SK-N-SH (cell line): Measurements from ENCODE around the gene DGKH. TPM values are rescaled to one million over a fixed set of nuclear protein-coding genes. Genes with fewer than 3 reads are reported as not detected.

Experiments used
- CTCF ChIA-PET: fragments of 300-600, 350-600 bp; formaldehyde crosslinking; extraction: SDS; loops from one replicate; lab custom pipeline; 2021; lab: Yijun Ruan, JAX
- POLR2A ChIA-PET: fragments of 350-600 bp; sonication (Branson Sonifier 250); formaldehyde crosslinking; extraction: SDS; loops from one replicate; lab custom pipeline; 2020; ENCODE audit warnings: antibody characterized with exemption, inconsistent platforms; lab: Yijun Ruan, JAX
- DNase-seq: peaks from one replicate; pipeline ENCODE4 v3.0.0; 2012
- H2AFZ ChIP-seq: fragments of 200-600 bp; sonication (generic); 2 replicates; pipeline ENCODE4 v1.8.1; 2016; ENCODE audit warnings: antibody characterized with exemption, mild to moderate bottlenecking, low read depth
- H3F3A ChIP-seq: fragments of 200-600 bp; sonication (generic); replicated peaks from 2 replicates; pipeline ENCODE3; 2016; ENCODE audit warnings: antibody characterized with exemption, mild to moderate bottlenecking; ENCODE audit not compliant: insufficient read depth
- H3K27ac ChIP-seq, 2 experiments: fragments of 200-500 bp in 1 of 2; fragments of 200-600 bp in 1 of 2; sonication (Bioruptor generic) in 1 of 2; sonication (generic), shearing (Covaris generic) in 1 of 2; 2 replicates each; pipeline versions ENCODE4 v1.5.1 to v1.6.1; 2014 to 2016; ENCODE audit warnings: low read depth in 2 of 2, inconsistent platforms in 1 of 2, low read length in 1 of 2, mild to moderate bottlenecking in 1 of 2, mixed read lengths in 1 of 2
- H3K27me3 ChIP-seq: fragments of 200-600 bp; sonication (generic), shearing (Covaris generic); 2 replicates; pipeline ENCODE4 v1.6.1; 2016; ENCODE audit warnings: mixed run types; ENCODE audit not compliant: insufficient read depth
- H3K36me3 ChIP-seq, 2 experiments: fragments of 200-500 bp in 1 of 2; fragments of 200-600 bp in 1 of 2; sonication (Bioruptor generic) in 1 of 2; sonication (generic) in 1 of 2; replicated peaks in 1 of 2; 2 replicates each; pipeline versions ENCODE3 to v1.5.1; 2014 to 2016; ENCODE audit warnings: low read length in 1 of 2, mild to moderate bottlenecking in 1 of 2; ENCODE audit not compliant: insufficient read depth in 2 of 2, control insufficient read depth in 1 of 2
- H3K4me1 ChIP-seq, 2 experiments: fragments of 200-500 bp in 1 of 2; fragments of 200-600 bp in 1 of 2; sonication (Bioruptor generic) in 1 of 2; sonication (generic), shearing (Covaris generic) in 1 of 2; 2 replicates each; pipeline versions ENCODE4 v1.5.1 to v1.6.1; 2014 to 2016; ENCODE audit warnings: low read depth in 1 of 2, low read length in 1 of 2, mixed run types in 1 of 2; ENCODE audit not compliant: insufficient read depth in 2 of 2, control insufficient read depth in 1 of 2
- H3K4me2 ChIP-seq: fragments of 200-600 bp; sonication (generic), shearing (Covaris generic); 2 replicates; pipeline ENCODE4 v1.6.1; 2017; ENCODE audit warnings: mixed run types
- H3K4me3 ChIP-seq, 2 experiments: fragments of 200-500 bp in 1 of 2; fragments of 200-600 bp in 1 of 2; sonication (Bioruptor generic) in 1 of 2; sonication (generic), shearing (Covaris generic) in 1 of 2; 2 replicates each; pipeline versions ENCODE4 v1.5.1 to v1.8.1; 2014 to 2016; ENCODE audit warnings: low read depth in 2 of 2, inconsistent platforms in 1 of 2, low read length in 1 of 2, mild to moderate bottlenecking in 1 of 2, mixed read lengths in 1 of 2, moderate library complexity in 1 of 2
- H3K79me2 ChIP-seq: fragments of 200-600 bp; sonication (generic); 2 replicates; pipeline ENCODE4 v1.8.1; 2017; ENCODE audit warnings: mild to moderate bottlenecking; ENCODE audit not compliant: insufficient read depth
- H3K9ac ChIP-seq: fragments of 200-600 bp; sonication (generic); 2 replicates; pipeline ENCODE4 v1.6.1; 2017; ENCODE audit warnings: mixed run types
- H3K9me2 ChIP-seq: fragments of 200-600 bp; sonication (generic); 2 replicates; pipeline ENCODE4 v1.6.1; 2017; ENCODE audit warnings: mixed run types
- H3K9me3 ChIP-seq: fragments of 200-600 bp; sonication (generic); 2 replicates; pipeline ENCODE4 v1.6.1; 2017; ENCODE audit warnings: mixed run types, mild to moderate bottlenecking, moderate library complexity
- H4K20me1 ChIP-seq: fragments of 200-600 bp; sonication (generic); 2 replicates; pipeline ENCODE4 v1.6.1; 2017; ENCODE audit warnings: mild to moderate bottlenecking, mixed run types; ENCODE audit not compliant: insufficient read depth
- FOXJ3 ChIP-seq: sonication (generic); formaldehyde crosslinking; IDR thresholded peaks from 2 replicates; pipeline ENCODE4 v1.5.1; 2020; ENCODE audit warnings: mild to moderate bottlenecking, missing genetic modification reagents
- GABPA ChIP-seq: IDR thresholded peaks from 2 replicates; pipeline ENCODE4 v1.4.0; 2012; ENCODE audit warnings: low read depth, mild to moderate bottlenecking
- GATA2 ChIP-seq: sonication (generic); formaldehyde crosslinking; IDR thresholded peaks from 2 replicates; pipeline ENCODE4 v1.5.0; 2020; ENCODE audit warnings: mild to moderate bottlenecking, missing genetic modification reagents
- JUND ChIP-seq: IDR thresholded peaks from 2 replicates; pipeline ENCODE4 v1.4.0; 2012
- MEF2A ChIP-seq: IDR thresholded peaks from 2 replicates; pipeline ENCODE4 v1.4.0; 2012; ENCODE audit warnings: low read depth, borderline replicate concordance
- NFIC ChIP-seq: IDR thresholded peaks from 2 replicates; pipeline ENCODE4 v1.4.0; 2012; ENCODE audit warnings: borderline replicate concordance
- NRF1 ChIP-seq: IDR thresholded peaks from 2 replicates; pipeline ENCODE4 v1.6.1; 2012; ENCODE audit warnings: low read depth, mild to moderate bottlenecking, low read length
- POLR2AphosphoS5 ChIP-seq: IDR thresholded peaks from 2 replicates; pipeline ENCODE4 v1.6.1; 2012; ENCODE audit warnings: low read depth, low read length
- RCOR1 ChIP-seq: fragments of 150-350 bp; IDR thresholded peaks from 2 replicates; pipeline ENCODE4 v1.6.1; 2017; ENCODE audit warnings: antibody characterized with exemption, low read length
- RFX5 ChIP-seq: IDR thresholded peaks from 2 replicates; pipeline ENCODE4 v1.6.1; 2012; ENCODE audit warnings: mild to moderate bottlenecking, improper control_type of control experiment, low read length
- SIN3A ChIP-seq: IDR thresholded peaks from 2 replicates; pipeline ENCODE4 v1.6.1; 2012; ENCODE audit warnings: low read depth, mild to moderate bottlenecking, low read length, moderate library complexity, borderline replicate concordance
- TAF1 ChIP-seq: IDR thresholded peaks from 2 replicates; pipeline ENCODE4 v1.6.1; 2012; ENCODE audit warnings: low read depth, mild to moderate bottlenecking, low read length, moderate library complexity, borderline replicate concordance
- TCF12 ChIP-seq: IDR thresholded peaks from 2 replicates; pipeline ENCODE4 v1.4.0; 2012
- YY1 ChIP-seq: IDR thresholded peaks from 2 replicates; pipeline ENCODE4 v1.4.0; 2012; ENCODE audit warnings: low read depth, mild to moderate bottlenecking
- ZBTB33 ChIP-seq: IDR thresholded peaks from 2 replicates; pipeline ENCODE4 v1.4.0; 2012; ENCODE audit warnings: low read depth, borderline replicate concordance
- WGBS: methylation state at CpG from one replicate; pipeline ENCODE4 v1.1.6; 2017; ENCODE audit warnings: low lambda C conversion rate; 5-methylcytosine and 5-hydroxymethylcytosine counted together
- polyA plus RNA-seq, 3 experiments: library from polyadenylated mRNA; depleted of rRNA; stranded (reverse); fragments of >200 nt; gene quantifications; 2 replicates each; pipeline ENCODE4 v1.2.3, GENCODE V29; 2012
- TF ChIP-seq, protein P1 (sequence below): IDR thresholded peaks from 2 replicates; pipeline ENCODE4; 2012
- TF ChIP-seq, protein P2 (sequence below): fragments of 150-350 bp; IDR thresholded peaks from 2 replicates; pipeline ENCODE4 v1.6.1; 2017; ENCODE audit warnings: antibody characterized with exemption, low read length, low read depth, borderline replicate concordance
- TF ChIP-seq, protein P3 (sequence below): IDR thresholded peaks from 2 replicates; pipeline ENCODE4 v1.4.0; 2012; ENCODE audit warnings: low read depth

DGKH gene
- polyA plus RNA-seq, 1 of the 3 experiments (the other 2 are of a cell fraction), result 2.5 TPM

GRCh38 chr13:42073683-42074082, 25.2 kb downstream of the DGKH start:
- H3K9me2 ChIP-seq, result no peaks in the 10 kb centered on the region
- no peaks in the 10 kb centered on the region for H3K9me3 ChIP-seq
- TF ChIP-seq RCOR1, result no peak
- WGBS, result 69% methylated on average over 3 of the region's 3 CpGs
- peaks cover 0 to 5% of the 10 kb centered on the region in 2 experiments; a peak in 2 of 4 replicates for H3K4me1 ChIP-seq
- POLR2A ChIA-PET, result no interaction called here
- H3K9ac ChIP-seq, result no peak overlapping the region
- H3K27ac ChIP-seq, result no peak overlapping the region
- H3K27me3 ChIP-seq, result no peaks in the 10 kb centered on the region
- H3K4me3 ChIP-seq, result no peak overlapping the region
- peaks cover 2 to 11% of the 10 kb centered on the region in 2 experiments for H3K36me3 ChIP-seq
- no peak overlapping the region for H3K4me2 ChIP-seq
- H3F3A ChIP-seq, result peaks cover 6% of the 10 kb centered on the region
- CTCF ChIA-PET, result interaction anchor here (0.7 kb wide), 1 partner anchor 36 kb away, joined by 3 read pairs; no protein-coding TSS in a partner anchor
- no peak for DNase-seq
- H2AFZ ChIP-seq, result no peak overlapping the region
- no peaks in the 10 kb centered on the region for H4K20me1 ChIP-seq
- 0 out of 2 replicates have a peak, but pooled peaks cover 3% of the 10 kb centered on the region for H3K79me2 ChIP-seq

DNA sequence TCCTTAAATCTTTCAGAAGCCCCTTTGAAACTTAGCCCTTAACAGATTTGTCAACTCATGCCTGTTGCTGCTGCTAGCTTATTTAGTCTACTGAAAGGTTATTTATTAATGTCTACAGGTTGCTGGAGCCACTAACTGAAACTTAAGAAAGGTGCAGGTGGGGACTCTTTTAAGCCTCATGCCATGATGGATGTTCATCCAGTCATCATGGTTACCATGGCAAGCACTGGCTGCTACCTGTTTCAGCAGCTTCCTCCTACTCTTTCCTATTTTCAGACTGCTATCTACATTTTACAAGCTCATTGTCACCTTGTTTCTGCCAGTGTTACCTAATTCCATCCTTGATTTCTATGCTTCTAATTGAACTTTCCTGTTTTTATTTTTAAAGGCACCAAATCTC, 27.1 kb downstream of the DGKH start:
- Histone ChIP-seq H3K9ac (no peak overlapping the region), H3K36me3 (peaks cover 2 to 8% of the 10 kb centered on the region in 2 experiments), H3K4me2 (no peak overlapping the region), H3K9me2 (no peaks in the 10 kb centered on the region), H4K20me1 (no peaks in the 10 kb centered on the region), H3K4me1 (peaks cover 0 to 5% of the 10 kb centered on the region in 2 experiments; a peak in 2 of 4 replicates), H3K9me3 (no peaks in the 10 kb centered on the region), H3K4me3 (no peak overlapping the region), H3K27me3 (no peaks in the 10 kb centered on the region), H3K27ac (no peak overlapping the region), H2AFZ (no peak overlapping the region), H3K79me2 (0 out of 2 replicates have a peak, but pooled peaks cover 3% of the 10 kb centered on the region), H3F3A (peaks cover 6% of the 10 kb centered on the region)
- CTCF ChIA-PET, result interaction anchor here (1.0 to 1.9 kb wide), 3 partner anchors 10 to 320 kb away, joined by 3 to 4 read pairs (median 3); no protein-coding TSS in a partner anchor
- POLR2A ChIA-PET, result no interaction called here
- no peak for DNase-seq
- TF ChIP-seq, protein P1, sequence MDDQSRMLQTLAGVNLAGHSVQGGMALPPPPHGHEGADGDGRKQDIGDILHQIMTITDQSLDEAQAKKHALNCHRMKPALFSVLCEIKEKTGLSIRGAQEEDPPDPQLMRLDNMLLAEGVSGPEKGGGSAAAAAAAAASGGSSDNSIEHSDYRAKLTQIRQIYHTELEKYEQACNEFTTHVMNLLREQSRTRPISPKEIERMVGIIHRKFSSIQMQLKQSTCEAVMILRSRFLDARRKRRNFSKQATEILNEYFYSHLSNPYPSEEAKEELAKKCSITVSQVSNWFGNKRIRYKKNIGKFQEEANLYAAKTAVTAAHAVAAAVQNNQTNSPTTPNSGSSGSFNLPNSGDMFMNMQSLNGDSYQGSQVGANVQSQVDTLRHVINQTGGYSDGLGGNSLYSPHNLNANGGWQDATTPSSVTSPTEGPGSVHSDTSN, result no peak
- TF ChIP-seq, protein P2, sequence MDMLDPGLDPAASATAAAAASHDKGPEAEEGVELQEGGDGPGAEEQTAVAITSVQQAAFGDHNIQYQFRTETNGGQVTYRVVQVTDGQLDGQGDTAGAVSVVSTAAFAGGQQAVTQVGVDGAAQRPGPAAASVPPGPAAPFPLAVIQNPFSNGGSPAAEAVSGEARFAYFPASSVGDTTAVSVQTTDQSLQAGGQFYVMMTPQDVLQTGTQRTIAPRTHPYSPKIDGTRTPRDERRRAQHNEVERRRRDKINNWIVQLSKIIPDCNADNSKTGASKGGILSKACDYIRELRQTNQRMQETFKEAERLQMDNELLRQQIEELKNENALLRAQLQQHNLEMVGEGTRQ, result no peak
- TF ChIP-seq YY1 (no peak), RFX5 (no peak), SIN3A (no peak), NFIC (no peak)

GRCh38 chr13:42076309-42076713, 27.9 kb downstream of the DGKH start:
- H3K9ac ChIP-seq, result no peak overlapping the region
- H3K4me1 ChIP-seq, result peaks cover 0 to 5% of the 10 kb centered on the region in 2 experiments; a peak in 2 of 4 replicates
- no peak overlapping the region for H3K4me2 ChIP-seq
- no peak for DNase-seq
- H3F3A ChIP-seq, result peaks cover 6% of the 10 kb centered on the region
- H3K27ac ChIP-seq, result no peak overlapping the region
- H3K4me3 ChIP-seq, result no peak overlapping the region
- H4K20me1 ChIP-seq, result no peaks in the 10 kb centered on the region
- H3K9me2 ChIP-seq, result no peaks in the 10 kb centered on the region
- peaks cover 2 to 9% of the 10 kb centered on the region in 2 experiments for H3K36me3 ChIP-seq
- 0 out of 2 replicates have a peak, but pooled peaks cover 3% of the 10 kb centered on the region for H3K79me2 ChIP-seq
- H3K9me3 ChIP-seq, result no peaks in the 10 kb centered on the region
- H3K27me3 ChIP-seq, result no peaks in the 10 kb centered on the region
- CTCF ChIA-PET, result interaction anchor here (1.0 to 1.5 kb wide), 2 partner anchors 11 to 321 kb away, joined by 3 read pairs; no protein-coding TSS in a partner anchor
- POLR2A ChIA-PET, result no interaction called here
- H2AFZ ChIP-seq, result no peak overlapping the region
- WGBS, result 83% methylated on average over 3 of the region's 3 CpGs
- TF ChIP-seq JUND, result no peak
- TF ChIP-seq NRF1, result no peak
- TF ChIP-seq, protein P3, sequence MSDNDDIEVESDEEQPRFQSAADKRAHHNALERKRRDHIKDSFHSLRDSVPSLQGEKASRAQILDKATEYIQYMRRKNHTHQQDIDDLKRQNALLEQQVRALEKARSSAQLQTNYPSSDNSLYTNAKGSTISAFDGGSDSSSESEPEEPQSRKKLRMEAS, result no peak
- TF ChIP-seq GABPA, result no peak
- no peak for TF ChIP-seq ZBTB33
- TF ChIP-seq RFX5, result no peak
- TF ChIP-seq POLR2AphosphoS5, result no peak
- no peak for TF ChIP-seq YY1
- TF ChIP-seq TAF1, result no peak
- no peak for TF ChIP-seq TCF12
- TF ChIP-seq GATA2 (CRISPR knock-in tag), result no peak
- TF ChIP-seq, protein P2, result no peak
- no peak for TF ChIP-seq MEF2A
- TF ChIP-seq FOXJ3 (CRISPR knock-in tag), result no peak
- no peak for TF ChIP-seq RCOR1
